Embryonic facial prominence (tissue), 1 donor: ENCODE results near the gene PNPLA4.
A peak's percentile ranks its signal among the peaks of the same experiment; 100 is the strongest.

Source experiments
- DNase-seq: peaks from one replicate; pipeline ENCODE4 v3.0.0-alpha.2; 2016; ENCODE audit errors: extremely low spot score

The PNPLA4 gene

GRCh38 chrX:7927259-7928167, at the start of gene PNPLA4:
TSS of gene PNPLA4 (minus strand) at chrX:7927413. CDS start at chrX:7926119, 1,294 bp downstream.
- DNase-seq = peak; percentile 79

- DNase-seq = no peak
Observed at GRCh38 chrX:7972586-7972985, 45.4 kb upstream of the PNPLA4 start.

GRCh38 chrX:7970428-7970827, 43.2 kb upstream of the PNPLA4 start:
- DNase-seq = no peak

GRCh38 chrX:7965436-7965835, 38.2 kb upstream of the PNPLA4 start:
- no peak for DNase-seq

- no peak for DNase-seq
Observed at GRCh38 chrX:7960246-7960645, 33.0 kb upstream of the PNPLA4 start.

GRCh38 chrX:7953446-7953845, 26.2 kb upstream of the PNPLA4 start:
- DNase-seq = no peak

- DNase-seq = no peak
Observed at GRCh38 chrX:7950865-7951264, 23.7 kb upstream of the PNPLA4 start.

- no peak for DNase-seq
Observed at GRCh38 chrX:7948483-7948882, 21.3 kb upstream of the PNPLA4 start.

- no peak for DNase-seq
Observed at GRCh38 chrX:7946960-7947359, 19.7 kb upstream of the PNPLA4 start.

- no peak for DNase-seq
Observed at GRCh38 chrX:7943600-7944245, 16.5 kb upstream of the PNPLA4 start.

GRCh38 chrX:7941390-7942042, 14.3 kb upstream of the PNPLA4 start:
- DNase-seq = no peak

- DNase-seq = no peak
Observed at GRCh38 chrX:7934026-7934425, 6.8 kb upstream of the PNPLA4 start.

- no peak for DNase-seq
Observed at GRCh38 chrX:7926914-7927258, 327 bp downstream of the PNPLA4 start.

- DNase-seq = no peak
Observed at GRCh38 chrX:7926501-7926900, 712 bp downstream of the PNPLA4 start.

- peak; percentile 25 for DNase-seq
Observed at GRCh38 chrX:7925867-7926472, 1.2 kb downstream of the PNPLA4 start.

GRCh38 chrX:7921750-7922149, 5.5 kb downstream of the PNPLA4 start:
- no peak for DNase-seq

GRCh38 chrX:7908821-7909220, 18.4 kb downstream of the PNPLA4 start:
- DNase-seq = no peak

GRCh38 chrX:7904562-7904961, 22.7 kb downstream of the PNPLA4 start:
- DNase-seq = no peak

GRCh38 chrX:7891928-7892327, 35.3 kb downstream of the PNPLA4 start:
- DNase-seq = no peak

- DNase-seq = no peak
Observed at GRCh38 chrX:7889680-7890079, 37.5 kb downstream of the PNPLA4 start.

GRCh38 chrX:7889135-7889534, 38.1 kb downstream of the PNPLA4 start:
- DNase-seq = no peak

GRCh38 chrX:7876957-7877356, 50.3 kb downstream of the PNPLA4 start:
- DNase-seq = no peak
